GM18507 (cell line): ENCODE data around the gene CFAP92.

Experiments used
- DNase-seq: peaks from one replicate; pipeline ENCODE4 v3.0.0; 2011; ENCODE audit warnings: low read depth; ENCODE audit not compliant: insufficient read length; ENCODE audit errors: extremely low spot score
- FAIRE-seq: peaks from 2 replicates; lab custom pipeline; 2011; peaks lifted over from hg19 to GRCh38; lab: Jason Lieb, UNC

Gene CFAP92

DNA sequence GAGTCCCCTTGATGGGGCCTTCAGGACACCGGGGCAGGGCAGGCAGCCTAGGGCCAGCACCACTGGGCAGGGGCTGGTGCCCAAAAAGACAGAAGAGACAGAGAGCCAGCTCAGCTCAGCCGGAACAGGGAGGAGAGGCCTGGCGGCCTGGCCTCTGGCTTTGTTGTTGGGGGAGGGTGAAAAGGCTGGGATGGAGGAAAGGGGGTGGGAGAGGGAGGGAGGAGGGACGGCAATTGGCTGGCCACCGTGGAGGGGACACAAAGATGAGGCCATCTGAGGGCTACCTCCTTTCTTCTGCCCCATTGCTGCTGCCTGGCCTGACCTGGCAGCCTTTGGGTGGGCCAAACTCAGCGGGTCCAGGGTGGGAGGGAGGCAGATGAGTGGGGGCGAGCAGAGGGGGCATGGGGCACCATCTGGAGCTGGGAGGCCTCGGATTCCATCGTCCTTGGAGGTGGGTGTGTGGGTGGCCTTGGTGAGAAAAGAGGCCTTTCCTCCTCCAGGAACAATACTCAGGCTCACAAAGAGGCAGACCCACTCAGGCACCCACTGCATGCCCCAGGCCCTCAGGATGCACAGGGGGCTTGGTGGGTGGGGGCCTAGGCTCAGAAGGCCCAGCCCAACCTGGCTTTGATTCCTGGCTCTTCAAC is 16.6 kb upstream of the CFAP92 start:
- no peak for DNase-seq
- FAIRE-seq = no peak

- DNase-seq (no peak), FAIRE-seq (no peak)
Observed at GRCh38 chr3:129009266-129009665, 15.4 kb upstream of the CFAP92 start.

DNA sequence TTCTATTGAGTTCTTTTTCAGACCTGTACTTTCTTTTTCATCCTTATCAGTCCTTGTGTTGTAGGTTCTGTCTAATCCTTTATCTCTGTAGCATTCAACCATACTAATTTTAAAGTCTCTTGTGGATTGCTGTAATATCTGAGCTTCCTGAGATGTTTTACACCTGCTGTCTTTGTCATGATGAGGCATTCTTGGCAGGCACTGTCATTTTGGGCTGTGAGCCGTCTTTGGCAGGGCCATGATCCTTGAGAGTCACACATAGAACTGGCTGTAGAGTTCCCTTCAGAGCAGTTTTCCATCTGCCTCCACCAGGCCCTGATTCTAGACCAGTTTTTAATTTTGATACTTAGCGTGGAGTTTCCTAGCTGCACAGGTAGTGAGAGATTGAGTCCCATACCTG is 13.9 kb upstream of the CFAP92 start:
- DNase-seq = no peak

GRCh38 chr3:129006864-129007263 is 13.0 kb upstream of the CFAP92 start:
- DNase-seq (no peak), FAIRE-seq (no peak)

More for the DNA sequence above, 13.9 kb upstream of the CFAP92 start:
- FAIRE-seq = no peak

DNA sequence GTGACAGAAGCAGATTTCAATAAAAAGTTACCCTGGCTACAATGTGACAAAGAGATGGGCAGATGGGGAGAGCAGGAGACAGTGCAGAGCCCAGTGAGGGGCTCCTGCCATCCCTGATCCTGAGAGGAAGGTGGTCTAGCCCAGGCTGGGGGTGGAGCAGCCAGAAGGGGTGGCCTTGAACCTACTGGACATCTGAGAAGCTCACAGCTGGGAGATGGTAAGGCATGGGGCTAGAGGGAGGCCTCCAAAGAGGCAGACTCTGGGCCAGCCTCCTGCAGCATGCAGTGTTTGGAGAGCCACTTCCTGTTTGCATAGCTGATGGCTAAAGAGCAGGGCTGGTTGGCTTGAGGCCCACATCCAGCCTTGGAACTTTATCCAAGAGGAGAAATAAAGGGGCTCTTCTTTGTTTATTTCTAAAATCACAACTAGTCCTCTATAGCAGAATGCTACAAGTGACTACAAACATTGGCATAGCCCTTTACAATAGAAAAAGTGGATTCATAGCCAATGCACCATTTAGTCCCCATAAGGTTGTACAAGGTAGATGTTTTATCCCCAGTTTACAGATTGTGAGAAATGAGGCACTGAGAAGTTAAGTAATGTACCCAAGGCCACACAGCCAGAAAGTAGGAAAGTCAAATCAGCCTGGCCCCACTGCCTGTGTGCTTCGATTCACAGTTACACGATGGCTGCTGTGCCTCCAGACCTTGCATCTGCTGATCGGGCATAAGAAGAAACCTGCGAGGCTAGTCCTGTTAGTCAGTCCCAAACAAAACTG is 11.8 kb upstream of the CFAP92 start:
- FAIRE-seq = no peak
- no peak for DNase-seq

DNA sequence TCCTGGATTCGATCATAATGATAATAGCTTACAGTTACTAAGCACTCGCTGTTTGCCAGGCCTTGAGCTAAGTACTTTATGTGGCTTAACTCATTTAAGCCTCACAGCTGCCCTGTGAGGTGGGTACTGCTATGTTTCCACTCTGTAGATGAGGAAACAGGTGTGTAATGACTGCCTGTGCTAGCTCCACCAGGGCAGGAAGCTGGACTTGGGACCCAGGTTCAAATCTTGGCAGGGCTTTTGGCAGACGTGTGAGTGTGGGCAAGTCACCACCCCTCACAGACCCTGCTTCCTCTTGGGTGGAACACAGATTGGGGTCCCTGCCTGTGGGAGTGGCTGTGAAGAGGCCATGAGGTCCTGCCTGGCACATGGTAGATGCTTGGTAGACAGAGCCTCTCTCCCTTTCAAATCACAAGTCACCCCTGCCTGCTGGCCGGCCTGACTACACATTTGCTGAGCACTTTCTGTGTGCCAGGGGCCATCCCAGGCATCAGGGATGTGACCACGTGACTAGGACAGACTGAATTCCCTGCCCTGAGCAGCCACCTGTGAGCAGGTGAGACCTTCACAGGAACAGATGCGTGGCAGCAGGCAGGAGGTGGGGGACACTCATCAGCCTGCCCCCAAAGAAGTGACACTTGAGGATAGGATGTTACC is 10.9 kb upstream of the CFAP92 start:
- DNase-seq (no peak), FAIRE-seq (no peak)

- DNase-seq = no peak
- FAIRE-seq = no peak
Observed at GRCh38 chr3:129003578-129004112, 9.8 kb upstream of the CFAP92 start.

- FAIRE-seq = no peak
- no peak for DNase-seq
Observed at GRCh38 chr3:129002573-129003569, 9.0 kb upstream of the CFAP92 start.

- DNase-seq = no peak
- FAIRE-seq = no peak
Observed at GRCh38 chr3:129001806-129002572, 8.1 kb upstream of the CFAP92 start.

DNA sequence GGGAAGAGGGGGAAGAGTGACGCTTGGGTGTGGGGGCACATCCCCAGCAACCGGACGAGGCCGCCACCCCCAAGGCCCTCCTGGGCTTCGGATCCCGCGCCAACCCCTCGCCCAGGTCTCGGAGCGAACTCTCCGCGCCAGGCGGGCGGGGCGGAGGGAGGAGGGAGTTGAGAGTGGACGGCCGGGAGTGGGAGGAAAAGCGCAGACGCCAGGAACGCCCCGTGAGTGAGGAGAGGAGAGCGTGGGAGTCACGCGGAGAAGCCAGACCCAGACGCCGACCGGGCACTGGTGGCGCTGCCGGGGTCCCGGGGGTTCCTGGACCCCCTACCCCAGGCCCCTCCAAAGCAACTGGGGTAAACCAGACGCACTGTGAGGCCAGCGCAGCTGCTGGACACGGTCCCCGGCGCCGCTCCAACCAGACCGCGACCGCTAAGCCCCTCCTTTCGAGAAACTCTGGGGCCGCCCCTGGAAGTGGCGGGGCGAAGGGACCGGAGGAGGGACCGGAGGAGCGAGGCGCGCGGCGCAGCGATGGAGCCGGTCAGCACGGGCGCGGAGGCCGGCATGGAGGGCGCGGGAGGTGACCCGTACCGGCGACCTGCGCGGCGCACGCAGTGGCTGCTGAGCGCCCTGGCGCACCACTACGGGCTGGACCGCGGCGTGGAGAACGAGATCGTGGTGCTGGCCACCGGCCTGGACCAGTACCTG is 7.4 kb upstream of the CFAP92 start, which contains the start of gene EFCC1:
TSS of gene EFCC1 (plus strand) at position 204 of the 705 bp plus-strand sequence. CDS start at position 529, 325 bp downstream.
- no peak for DNase-seq
- no peak for FAIRE-seq

GRCh38 chr3:129000742-129001100 is 6.8 kb upstream of the CFAP92 start:
- no peak for DNase-seq
- FAIRE-seq = no peak

- DNase-seq (no peak), FAIRE-seq (no peak)
Observed at GRCh38 chr3:128999102-128999501, 5.2 kb upstream of the CFAP92 start.

- no peak for FAIRE-seq
- no peak for DNase-seq
Observed at GRCh38 chr3:128998561-128998960, 4.7 kb upstream of the CFAP92 start.

- no peak for DNase-seq
- FAIRE-seq = no peak
Observed at GRCh38 chr3:128997486-128998133, 3.7 kb upstream of the CFAP92 start.

GRCh38 chr3:128996726-128997125 is 2.9 kb upstream of the CFAP92 start:
- DNase-seq (no peak), FAIRE-seq (no peak)

GRCh38 chr3:128996200-128996599 is 2.3 kb upstream of the CFAP92 start:
- DNase-seq = no peak
- no peak for FAIRE-seq

DNA sequence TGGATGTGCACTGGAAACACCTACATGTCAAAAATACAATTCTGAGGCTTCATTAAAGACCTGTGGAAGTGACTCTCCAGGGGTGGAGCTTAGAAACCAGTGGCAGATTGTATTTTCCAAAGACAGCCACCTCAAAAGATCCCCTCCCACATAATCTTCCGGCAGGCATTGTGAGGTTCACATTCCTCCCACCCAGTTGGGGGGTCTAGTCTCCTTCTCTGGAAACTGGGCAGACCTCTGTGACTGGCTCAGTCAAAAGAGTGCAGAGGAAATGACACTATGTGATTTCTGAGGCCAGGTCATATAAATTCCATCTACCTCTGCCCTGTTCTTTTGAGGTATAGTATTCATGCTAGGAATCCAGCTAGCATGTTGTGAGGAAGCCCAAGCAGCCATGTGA is 1.9 kb upstream of the CFAP92 start:
- no peak for FAIRE-seq
- no peak for DNase-seq
